Kidney glomerular epithelial cell (primary cell): Measurements from ENCODE around the gene C16orf86.

Experiments used
- DNase-seq: peaks from one replicate; lab custom pipeline; 2025; lab: John Stamatoyannopoulos, UW

C16orf86 gene

DNA sequence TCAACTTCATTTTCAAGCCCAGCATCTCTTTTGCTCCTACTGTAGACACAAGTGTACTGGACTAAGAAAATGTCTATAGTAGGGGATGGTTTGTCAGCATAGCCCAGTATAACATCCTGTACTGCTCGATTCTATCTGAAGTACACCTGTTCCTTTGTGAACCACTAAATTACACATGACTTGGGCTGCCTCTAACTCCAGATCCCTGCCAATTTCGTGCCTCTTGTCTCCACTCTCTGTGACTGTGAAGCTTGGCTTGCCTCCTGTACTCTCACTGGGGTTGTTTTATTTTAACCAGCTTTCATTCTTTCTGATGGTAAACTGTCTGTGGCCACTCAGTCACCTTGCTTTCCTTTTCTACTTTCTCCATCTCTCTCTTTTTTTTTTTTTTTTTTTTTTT, 28.0 kb downstream of the C16orf86 start:
- DNase-seq, result no peak

DNA sequence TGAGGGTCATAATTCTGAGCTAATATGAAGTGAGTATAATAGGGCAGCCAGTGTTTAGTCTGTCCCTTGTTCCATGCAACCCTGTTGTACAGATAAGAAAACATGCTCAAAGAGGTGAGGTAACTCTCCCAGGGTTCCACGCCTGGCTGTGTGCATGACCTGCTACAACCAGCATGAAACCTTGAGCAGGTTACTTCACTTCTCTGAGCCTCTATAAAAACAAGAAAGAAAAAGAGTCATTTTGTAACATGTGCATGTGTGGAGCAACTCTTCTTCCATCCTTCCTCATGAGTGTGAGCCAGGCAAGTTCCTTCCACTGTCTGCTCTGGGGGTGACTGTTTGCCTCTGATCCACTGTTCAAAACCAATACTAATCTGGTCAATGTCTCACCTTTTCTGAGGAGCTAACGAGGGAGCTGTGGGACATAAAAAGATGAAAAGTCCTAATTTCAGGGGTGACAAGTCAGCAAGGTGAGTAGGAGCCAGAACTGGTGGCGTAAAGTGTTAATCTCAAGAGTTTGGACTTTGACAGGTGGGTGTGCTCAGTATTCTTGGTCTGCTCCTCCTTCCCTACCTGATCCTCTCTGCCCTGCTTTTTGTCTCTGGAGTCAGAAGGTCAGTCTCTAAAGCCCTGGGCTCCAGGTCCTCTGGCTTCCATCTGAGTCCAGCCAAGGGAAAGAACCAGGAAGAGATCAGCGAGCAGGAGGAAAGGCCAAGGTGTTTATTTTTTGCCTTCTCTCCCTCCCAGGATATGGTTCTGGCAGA, 31.0 kb downstream of the C16orf86 start:
- DNase-seq, result no peak

DNA sequence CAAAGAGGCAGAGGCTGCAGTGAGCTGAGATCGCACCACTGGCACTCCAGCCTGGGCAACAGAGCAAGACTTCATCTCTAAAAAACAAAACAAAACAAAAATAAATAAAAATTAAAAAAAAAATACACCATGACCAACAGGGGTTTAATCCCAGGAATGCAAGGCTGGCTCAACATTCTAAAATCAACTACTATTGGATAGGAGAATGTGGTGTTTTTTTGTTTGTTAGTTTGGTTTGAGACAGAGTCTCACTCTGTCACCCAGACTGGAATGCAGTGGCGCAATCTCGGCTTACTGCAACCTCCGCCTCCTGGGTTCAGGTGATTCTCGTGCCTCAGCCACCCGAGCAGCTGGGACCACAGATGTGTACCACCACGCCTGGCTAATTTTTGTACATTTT, 32.7 kb downstream of the C16orf86 start:
- DNase-seq, result no peak

DNA sequence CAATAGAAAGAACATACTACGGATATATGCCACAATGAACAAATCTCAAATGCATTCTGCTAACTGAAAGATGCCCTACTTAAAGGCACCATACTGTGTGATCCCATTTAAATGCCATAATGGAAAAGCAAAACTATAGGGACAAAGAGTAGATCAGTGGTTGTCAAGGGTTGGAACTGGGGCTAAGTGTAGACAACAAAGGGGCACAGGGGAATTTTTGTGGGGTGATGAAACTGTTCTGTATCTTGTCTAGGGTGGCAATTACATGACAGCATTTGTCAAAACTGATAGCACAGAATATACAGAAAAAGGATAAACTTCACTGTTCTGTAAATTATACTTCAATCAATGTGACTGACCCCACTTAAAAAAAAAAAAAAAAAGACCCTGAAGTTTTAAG, 34.8 kb downstream of the C16orf86 start:
- DNase-seq, result no peak

DNA sequence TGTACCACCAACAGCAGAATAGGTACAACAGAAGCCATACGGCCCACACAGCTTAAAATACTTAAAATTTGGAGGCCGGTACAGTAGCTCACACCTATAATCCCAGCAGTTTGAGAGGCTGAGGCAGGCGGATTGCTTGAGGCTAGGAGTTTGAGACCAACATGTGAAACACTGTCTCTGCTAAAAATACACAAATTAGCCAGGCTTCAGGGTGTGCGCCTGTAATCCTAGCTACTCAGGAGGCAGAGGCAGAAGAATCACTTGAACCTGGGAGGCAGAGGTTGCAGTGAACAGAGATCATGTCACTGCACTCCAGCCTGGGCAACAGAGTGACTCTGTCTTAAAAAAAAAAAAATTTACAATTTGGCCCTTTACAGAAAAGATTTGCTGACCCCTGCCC, 35.5 kb downstream of the C16orf86 start:
- DNase-seq, result no peak

DNA sequence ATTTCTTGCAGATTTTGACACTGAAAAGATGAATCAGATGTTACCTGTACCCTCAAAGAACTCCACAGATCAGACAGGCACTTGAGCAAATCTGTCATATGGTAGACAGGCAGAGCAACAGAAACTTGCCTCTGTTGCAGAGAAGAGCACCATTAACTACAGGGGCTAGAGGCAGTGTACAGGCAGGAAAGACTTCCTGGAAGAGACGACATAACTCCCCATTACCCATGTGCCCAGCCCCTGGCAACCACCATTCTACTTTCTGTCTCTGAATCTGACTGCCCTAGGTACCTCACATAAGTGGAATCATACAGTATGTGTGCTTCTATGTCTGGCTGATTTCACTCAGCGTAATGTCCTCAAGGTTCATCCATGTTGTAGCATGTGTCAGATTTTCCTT, 37.0 kb downstream of the C16orf86 start:
- DNase-seq, result no peak

DNA sequence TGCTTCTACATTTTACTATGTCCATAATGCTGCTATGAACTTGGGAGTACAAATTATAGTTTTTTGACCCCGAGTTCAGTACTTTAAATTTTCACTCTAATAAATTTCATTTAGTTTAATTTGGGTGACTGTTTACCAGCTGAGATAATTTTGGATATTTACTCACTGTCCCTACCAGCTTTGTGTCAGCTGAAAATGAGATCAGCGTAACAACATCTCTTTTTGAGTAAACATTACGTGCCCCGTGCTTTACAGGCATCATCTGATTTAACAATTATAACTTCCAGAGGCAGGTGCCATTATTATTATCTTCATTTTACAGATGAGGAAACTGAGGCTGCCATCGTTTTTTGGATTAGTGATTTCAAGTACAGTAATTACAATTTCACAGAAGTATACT, 37.5 kb downstream of the C16orf86 start:
- no peak for DNase-seq

DNA sequence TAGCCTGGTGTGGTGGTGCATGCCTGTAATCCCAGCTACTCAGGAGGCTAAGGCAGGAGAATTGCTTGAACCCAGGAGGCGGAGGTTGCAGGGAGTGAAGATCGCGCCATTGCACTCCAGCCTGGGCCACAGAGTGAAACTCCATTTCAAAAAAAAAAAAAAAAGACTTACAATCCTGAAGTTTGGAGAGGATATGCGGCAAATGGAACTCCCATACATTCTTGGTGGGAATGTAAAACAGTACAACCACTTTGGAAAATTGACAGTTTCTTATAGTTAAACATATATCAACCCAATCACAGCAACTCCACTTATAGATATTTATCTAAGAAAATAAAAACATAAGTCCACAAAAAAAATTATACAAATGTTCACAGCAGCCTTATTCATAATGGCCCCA, 40.6 kb downstream of the C16orf86 start:
- no peak for DNase-seq

DNA sequence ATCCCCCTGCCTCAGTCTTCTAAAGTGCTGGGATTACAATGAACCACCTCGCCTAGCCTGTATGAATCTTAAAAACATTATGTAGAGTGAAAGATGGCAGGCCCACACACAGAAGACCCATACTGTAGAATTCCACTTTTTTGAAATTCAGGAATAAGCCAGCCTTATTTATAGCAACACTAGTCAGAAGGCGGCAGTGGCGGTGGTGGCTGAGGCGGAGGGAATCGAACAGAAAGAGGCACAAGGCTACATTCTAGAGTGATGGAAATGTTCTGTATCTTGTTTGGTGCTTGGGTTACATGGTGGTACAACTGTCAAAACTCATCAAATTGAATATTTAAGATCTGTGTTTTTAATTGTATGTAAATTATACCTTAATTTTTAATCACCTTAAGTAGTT, 41.2 kb downstream of the C16orf86 start:
- no peak for DNase-seq

DNA sequence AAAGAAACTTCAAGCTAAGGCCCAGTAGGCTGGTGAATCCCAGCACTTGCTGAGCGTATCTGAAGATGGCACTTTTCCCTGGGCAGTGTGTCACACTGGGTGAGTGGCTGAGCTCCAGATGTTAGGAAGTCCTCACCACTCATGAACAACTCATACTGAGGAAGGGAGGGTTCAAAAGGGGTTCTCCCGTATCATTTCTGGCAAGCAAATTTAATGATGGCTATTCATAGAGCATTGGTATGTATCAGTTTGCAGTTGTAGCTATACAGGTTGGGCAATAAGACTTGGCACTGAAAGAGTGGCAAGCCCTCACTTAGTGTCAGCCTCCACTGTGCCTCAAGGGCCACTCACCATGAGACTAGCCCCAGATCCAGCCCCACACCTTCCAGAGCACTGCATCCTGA, 41.8 kb downstream of the C16orf86 start:
- DNase-seq, result no peak

DNA sequence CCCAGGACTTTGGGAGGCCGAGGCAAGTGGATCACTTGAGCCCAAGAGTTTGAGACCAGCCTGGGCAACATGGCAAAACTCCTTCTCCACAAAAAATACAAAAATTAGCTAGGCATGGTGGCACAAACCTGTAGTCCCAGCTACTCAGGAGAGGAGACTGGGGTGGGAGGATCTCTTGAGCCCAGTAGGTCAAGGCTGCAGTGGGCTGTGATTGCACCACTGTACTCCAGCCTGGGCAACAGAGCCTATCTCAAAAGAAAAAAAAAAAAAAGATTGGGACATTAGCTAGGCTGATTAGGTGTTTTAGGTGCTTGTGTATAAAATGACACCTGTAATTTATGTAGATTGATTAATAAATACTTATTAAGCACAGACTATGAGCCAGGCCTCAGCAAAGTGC, 42.4 kb downstream of the C16orf86 start:
- no peak for DNase-seq

DNA sequence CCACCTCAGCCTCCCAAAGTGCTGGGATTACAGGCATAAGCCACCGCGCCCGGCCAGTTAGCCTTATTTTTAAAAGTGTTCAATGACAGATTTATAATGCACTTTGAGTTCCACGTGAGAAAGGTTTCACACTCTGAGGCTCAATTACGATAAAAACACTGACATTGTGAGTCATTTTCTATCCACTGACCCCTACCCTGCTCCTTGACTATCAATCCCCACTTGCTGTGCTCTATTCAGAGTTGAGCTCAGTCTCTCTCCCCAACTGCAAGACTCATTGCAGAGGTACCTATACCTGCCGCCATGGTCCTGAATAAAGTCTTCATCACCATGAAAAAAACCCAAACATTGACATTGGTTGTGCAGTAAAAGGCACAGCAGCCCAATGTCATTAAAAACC, 44.0 kb downstream of the C16orf86 start:
- DNase-seq, result no peak

DNA sequence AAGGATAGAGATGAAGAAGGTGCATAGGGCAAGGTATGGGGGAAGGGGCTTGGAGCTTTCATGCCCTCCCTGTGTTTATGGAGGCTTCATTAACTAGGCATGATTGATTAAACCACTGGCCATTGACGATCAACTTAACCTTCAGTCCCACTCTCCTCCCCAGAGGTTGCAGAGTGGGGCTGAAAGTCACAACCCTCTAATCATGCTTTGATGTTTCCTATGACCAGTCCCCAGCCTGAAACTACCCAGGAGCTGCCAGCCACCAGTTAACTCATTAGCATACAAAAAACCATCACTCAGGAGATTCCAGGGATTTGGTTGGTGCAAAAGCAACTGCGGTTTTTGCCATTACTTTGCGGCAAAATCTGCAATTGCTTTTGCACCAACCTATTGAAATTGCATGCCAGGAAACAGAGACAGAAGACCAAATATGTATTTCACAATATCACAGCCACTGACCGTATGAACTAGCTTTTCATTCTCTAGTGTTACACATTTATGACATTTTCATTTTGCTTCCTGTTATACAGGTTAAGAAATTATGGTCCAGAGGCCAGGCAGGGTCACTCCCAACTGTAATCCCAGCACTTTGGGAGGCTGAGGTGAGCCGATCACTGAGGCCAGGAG, 47.1 kb downstream of the C16orf86 start:
- DNase-seq, result no peak

DNA sequence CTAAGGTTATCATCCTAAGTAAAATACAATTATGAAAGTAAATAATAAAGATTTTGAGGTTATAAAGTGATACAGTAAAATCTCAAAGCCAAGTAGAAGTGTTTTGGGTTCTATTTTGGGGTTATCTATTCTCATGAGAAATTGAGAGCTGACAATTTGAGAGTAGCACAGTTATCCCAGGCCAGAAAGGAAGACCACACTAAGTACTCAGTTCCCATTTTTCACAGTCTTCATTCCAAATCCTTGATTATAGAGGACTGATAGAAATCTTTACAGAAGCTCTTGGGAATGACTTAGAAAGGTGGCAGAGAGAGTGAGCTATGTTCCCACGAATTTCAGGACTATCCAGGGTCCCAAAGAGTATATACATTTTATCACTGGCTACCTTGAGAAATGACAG, 47.9 kb downstream of the C16orf86 start:
- no peak for DNase-seq

DNA sequence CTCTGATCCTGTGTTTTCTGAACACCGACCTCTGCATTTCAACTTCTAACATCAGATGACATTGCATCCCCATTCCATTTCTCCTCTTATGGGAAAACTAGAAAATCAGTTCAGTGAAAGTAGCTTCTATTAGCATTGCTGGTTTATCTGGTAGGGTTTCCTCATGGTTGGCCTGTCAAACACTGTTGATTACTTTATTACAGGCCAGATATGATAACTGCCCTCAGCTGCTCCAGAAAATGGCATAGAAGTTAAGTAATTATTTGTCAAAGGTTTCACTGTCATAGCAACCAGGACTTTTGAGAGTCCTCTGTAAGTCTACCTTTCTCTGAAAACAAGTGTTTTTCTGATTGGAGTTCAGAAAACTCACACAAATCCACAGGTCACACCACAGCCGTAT, 49.5 kb downstream of the C16orf86 start:
- no peak for DNase-seq
